Calu3 (cell line): ENCODE measurements around the gene PRR5. TPM values are rescaled to one million over a fixed set of nuclear protein-coding genes. Genes with fewer than 3 reads are reported as not detected.

Source experiments
- BruUV-seq: library from RNA; stranded (reverse); fragments of 400-500 nt; replicated peaks from 2 replicates; lab custom pipeline; 2021; lab: Mats Ljungman, UMichigan
- CTCF ChIA-PET: fragments of 300-600 bp; sonication (Branson Sonifier 250); formaldehyde crosslinking; loops from one replicate; lab custom pipeline; 2022; ENCODE audit warnings: antibody characterized with exemption; lab: Charles Lee
- DNase-seq: peaks from one replicate; pipeline ENCODE4 v3.0.0; 2022
- H3K27ac Mint-ChIP-seq: one replicate; pipeline ENCODE4 v1.8.0; 2022; ENCODE audit warnings: mixed read lengths; ENCODE audit not compliant: unreplicated experiment
- H3K27me3 Mint-ChIP-seq: one replicate; pipeline ENCODE4 v1.8.0; 2022; ENCODE audit warnings: mixed read lengths; ENCODE audit not compliant: unreplicated experiment
- H3K36me3 Mint-ChIP-seq: one replicate; pipeline ENCODE4 v1.8.0; 2022; ENCODE audit warnings: mild to moderate bottlenecking, moderate library complexity, mixed read lengths; ENCODE audit not compliant: insufficient read depth, unreplicated experiment
- H3K4me1 Mint-ChIP-seq: one replicate; pipeline ENCODE4 v1.8.0; 2022; ENCODE audit warnings: mild to moderate bottlenecking, low read depth, mixed read lengths; ENCODE audit not compliant: unreplicated experiment
- H3K4me3 Mint-ChIP-seq: one replicate; pipeline ENCODE4 v1.8.0; 2022; ENCODE audit warnings: mild to moderate bottlenecking, low read depth, moderate library complexity, mixed read lengths; ENCODE audit not compliant: unreplicated experiment
- H3K9me3 Mint-ChIP-seq: one replicate; pipeline ENCODE4 v1.8.0; 2022; ENCODE audit warnings: low read depth, mixed read lengths; ENCODE audit not compliant: unreplicated experiment
- CTCF ChIP-seq: fragments of 200-600 bp; IDR thresholded peaks from one replicate; pipeline ENCODE4 v1.8.0; 2022; ENCODE audit warnings: antibody characterized with exemption; ENCODE audit not compliant: unreplicated experiment
- intact Hi-C: fragments of 100-400 bp; cut with micrococcal nuclease; formaldehyde crosslinking; loops from one replicate; pipeline ENCODE4 v1.10.0; 2022; ENCODE audit not compliant: unreplicated experiment
- total RNA-seq: library from RNA; stranded (reverse); gene quantifications from 2 replicates; pipeline ENCODE4 v1.2.3, GENCODE V29; 2022

The PRR5 gene
- total RNA-seq, 1 experiment from 2014 or later: 12.5 TPM

GRCh38 chr22:44727709-44728108, 25.7 kb downstream of the PRR5 start:
- BruUV-seq: no TSS peak
- Mint-ChIP-seq H3K27me3 (no peaks in the 10 kb centered on the region), H3K27ac (no peak overlapping the region), H3K4me3 (no peak overlapping the region), H3K9me3 (no peaks in the 10 kb centered on the region), H3K36me3 (no peaks in the 10 kb centered on the region), H3K4me1 (no peaks in the 10 kb centered on the region)
- CTCF ChIA-PET: no interaction called here
- TF ChIP-seq CTCF: no peak
- DNase-seq: no peak
- intact Hi-C loops: no loop called here

GRCh38 chr22:44728761-44729324, 26.8 kb downstream of the PRR5 start:
- Mint-ChIP-seq H3K36me3 (no peaks in the 10 kb centered on the region), H3K9me3 (no peaks in the 10 kb centered on the region), H3K27ac (no peak overlapping the region), H3K4me1 (no peaks in the 10 kb centered on the region), H3K4me3 (no peak overlapping the region), H3K27me3 (no peaks in the 10 kb centered on the region)
- no TSS peak for BruUV-seq
- CTCF ChIA-PET: no interaction called here
- no peak for DNase-seq
- intact Hi-C loops: no loop called here
- no peak for TF ChIP-seq CTCF

- Mint-ChIP-seq H3K36me3 (no peaks in the 10 kb centered on the region), H3K27me3 (no peaks in the 10 kb centered on the region), H3K4me1 (no peaks in the 10 kb centered on the region), H3K4me3 (no peak overlapping the region), H3K27ac (no peak overlapping the region), H3K9me3 (no peaks in the 10 kb centered on the region)
- DNase-seq: no peak
- CTCF ChIA-PET: no interaction called here
- intact Hi-C loops: no loop called here
- TF ChIP-seq CTCF: no peak
- no TSS peak for BruUV-seq
Measured at GRCh38 chr22:44729391-44730021, 27.5 kb downstream of the PRR5 start.

- CTCF ChIA-PET: no interaction called here
- no peaks in the 10 kb centered on the region for H3K4me1 Mint-ChIP-seq
- H3K27me3 Mint-ChIP-seq: no peaks in the 10 kb centered on the region
- H3K27ac Mint-ChIP-seq: no peak overlapping the region
- DNase-seq: no peak
- no peak for TF ChIP-seq CTCF
- no peak overlapping the region for H3K4me3 Mint-ChIP-seq
- intact Hi-C loops: no loop called here
- no peaks in the 10 kb centered on the region for H3K36me3 Mint-ChIP-seq
- no peaks in the 10 kb centered on the region for H3K9me3 Mint-ChIP-seq
- BruUV-seq: no TSS peak
Measured at GRCh38 chr22:44730022-44730393, 28.0 kb downstream of the PRR5 start.
